Smooth muscle cell of the pulmonary artery (primary cell): ENCODE measurements around the gene F2RL1. TPM values are rescaled to one million over a fixed set of nuclear protein-coding genes. Genes with fewer than 3 reads are reported as not detected.

Experiments used
- total RNA-seq: library from RNA; depleted of rRNA; stranded (reverse); fragments of >200 nt; gene quantifications from 2 replicates; pipeline ENCODE4 v1.2.3, GENCODE V29; 2014

The F2RL1 gene
- 39.7 and 121 TPM in 2 replicates for total RNA-seq

GRCh38 chr5:76818844-76819831 is at the start of gene F2RL1:
Gene F2RL1, plus strand, starts transcription at chr5:76819030. Its CDS starts 153 bp downstream, at chr5:76819183.

GRCh38 chr5:76849419-76850291 is 30.8 kb downstream of the F2RL1 start, which contains the start of gene S100Z:
Gene S100Z, plus strand, starts transcription at chr5:76850014. Its CDS starts 25,346 bp downstream, at chr5:76875360.

Other genes with a start within 250 kb of the F2RL1 start
- gene F2RL2, start 195.6 kb upstream of the F2RL1 start, total RNA-seq = 19.8 and 34.1 TPM in 2 replicates
- gene F2R, start 102.9 kb upstream of the F2RL1 start, total RNA-seq = 341 and 514 TPM in 2 replicates
- not detected in 2 replicates for gene S100Z, start 31.0 kb downstream of the F2RL1 start, total RNA-seq
- 0.33 and 3.7 TPM in 2 replicates for gene CRHBP, start 134.0 kb downstream of the F2RL1 start, total RNA-seq
- 30.3 and 30.6 TPM in 2 replicates for gene AGGF1, start 211.4 kb downstream of the F2RL1 start, total RNA-seq